Ascending aorta (tissue), 2 donors: ENCODE data around the gene HTRA1. TPM values are rescaled to one million over a fixed set of nuclear protein-coding genes. Genes with fewer than 3 reads are reported as not detected.

ENCODE experiments used
- DNase-seq, 2 donors: peaks; one replicate each; pipeline ENCODE4 v3.0.0-alpha.2; 2019; ENCODE audit warnings: low spot score in 2 of 2
- H3K27ac ChIP-seq, 2 donors: fragments of 200-600 bp; sonication (generic); one replicate each; pipeline ENCODE4 v1.5.1; 2016 to 2017; ENCODE audit warnings: mild to moderate bottlenecking in 1 of 2
- H3K27me3 ChIP-seq: fragments of 200-600 bp; sonication (generic); one replicate; pipeline ENCODE4 v1.5.1; 2017
- H3K36me3 ChIP-seq, 2 donors: fragments of 200-600 bp; sonication (generic); one replicate each; pipeline ENCODE4 v1.5.1; 2016
- H3K4me1 ChIP-seq, 2 donors: fragments of 200-600 bp; sonication (generic); one replicate each; pipeline ENCODE4 v1.5.1; 2016 to 2017; ENCODE audit warnings: mild to moderate bottlenecking in 1 of 2
- H3K4me3 ChIP-seq, 2 donors: fragments of 200-600 bp; sonication (generic); one replicate each; pipeline ENCODE4 v1.5.1; 2016 to 2017; ENCODE audit warnings: mild to moderate bottlenecking in 1 of 2
- H3K9me3 ChIP-seq, 2 donors: fragments of 200-600 bp; sonication (generic); one replicate each; pipeline ENCODE4 v1.5.1; 2016
- CTCF ChIP-seq, 3 experiments: fragments of 200-600 bp in 2 of 3; fragments of 450-650 bp in 1 of 3; sonication (generic) in 2 of 3; IDR thresholded peaks; one replicate each; pipeline ENCODE4 v1.5.1; 2016 to 2019; ENCODE audit warnings: antibody characterized with exemption in 3 of 3, mild to moderate bottlenecking in 1 of 3, moderate library complexity in 1 of 3
- intact Hi-C: fragments of 100-400 bp; cut with DNase I; formaldehyde crosslinking; loops from one replicate; pipeline ENCODE4 v1.15.1; 2023
- total RNA-seq: library from RNA; depleted of rRNA; stranded (reverse); fragments of >200 nt; gene quantifications from one replicate; pipeline ENCODE4 v1.1.0, GENCODE V29; 2016

The HTRA1 gene
- total RNA-seq, 1 donor from 2014 or later = 112 TPM

- peak overlapping the region in 1 of 2 donors; percentile 21 for H3K27ac ChIP-seq
- H3K9me3 ChIP-seq = no peaks in the 10 kb centered on the region
- DNase-seq = peak in 1 of 2 donors; percentile 42
- H3K4me3 ChIP-seq = no peak overlapping the region
- H3K27me3 ChIP-seq = no peaks in the 10 kb centered on the region
- H3K36me3 ChIP-seq = no peaks in the 10 kb centered on the region
- TF ChIP-seq CTCF (IDR thresholded peaks at IDR 0.05) = no peak
- intact Hi-C loops = loop anchor here (10.0 kb wide), 1 partner anchor 323 kb away; no protein-coding TSS in a partner anchor
- peaks cover 6 to 46% of the 10 kb centered on the region in 2 donors for H3K4me1 ChIP-seq
These were observed 6.3 kb downstream of the HTRA1 start for GRCh38 chr10:122467701-122468100.

DNA sequence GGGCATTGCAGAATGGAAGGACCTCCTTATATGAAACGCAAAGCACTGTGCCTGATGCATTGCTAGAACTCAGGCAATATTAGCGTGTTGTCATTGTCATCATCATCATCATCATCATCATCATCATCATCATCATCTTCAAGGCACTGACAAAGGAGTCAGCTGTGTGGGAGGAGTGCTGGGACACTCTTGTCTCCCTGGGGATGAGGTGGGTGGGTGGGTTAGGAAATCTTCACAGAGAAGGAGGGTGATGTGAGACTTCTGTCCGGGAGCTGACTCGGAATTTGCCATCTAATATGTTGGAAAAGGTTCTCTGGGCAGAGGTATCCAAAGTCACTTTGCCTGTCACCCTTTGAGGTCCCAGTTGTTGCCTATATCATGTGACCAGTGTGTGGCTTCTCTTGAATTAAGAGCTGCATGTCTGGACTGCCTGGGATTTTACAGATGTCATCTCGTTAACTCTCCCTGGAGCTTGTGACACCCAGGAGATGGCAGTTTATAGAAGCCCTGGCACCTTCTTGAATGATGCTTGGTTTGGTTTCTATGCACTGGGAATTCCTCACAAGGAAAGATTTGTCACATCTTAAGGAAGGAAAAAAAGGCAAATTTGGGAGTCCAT, 7.1 kb downstream of the HTRA1 start:
- Histone ChIP-seq H3K4me3 (no peak overlapping the region), H3K9me3 (no peaks in the 10 kb centered on the region), H3K27me3 (no peaks in the 10 kb centered on the region), H3K4me1 (peaks cover 6 to 50% of the 10 kb centered on the region in 2 donors), H3K36me3 (no peaks in the 10 kb centered on the region), H3K27ac (peak overlapping the region; percentile 37 to 56)
- DNase-seq = peak in 1 of 2 donors; percentile 40
- intact Hi-C loops = loop anchor here (10.0 kb wide), 1 partner anchor 324 kb away; no protein-coding TSS in a partner anchor
- no peak for TF ChIP-seq CTCF (IDR thresholded peaks at IDR 0.05)

GRCh38 chr10:122468926-122469781, 7.8 kb downstream of the HTRA1 start:
- Histone ChIP-seq H3K4me1 (peaks cover 6 to 51% of the 10 kb centered on the region in 2 donors), H3K27me3 (no peaks in the 10 kb centered on the region), H3K27ac (peak overlapping the region; percentile 56 to 65), H3K4me3 (no peak overlapping the region), H3K36me3 (no peaks in the 10 kb centered on the region), H3K9me3 (no peaks in the 10 kb centered on the region)
- DNase-seq = peak in 1 of 2 donors; percentile 69
- TF ChIP-seq CTCF (IDR thresholded peaks at IDR 0.05) = no peak
- intact Hi-C loops = loop anchor here (1.0 to 10.0 kb wide), 2 partner anchors 26 to 324 kb away; no protein-coding TSS in a partner anchor

DNA sequence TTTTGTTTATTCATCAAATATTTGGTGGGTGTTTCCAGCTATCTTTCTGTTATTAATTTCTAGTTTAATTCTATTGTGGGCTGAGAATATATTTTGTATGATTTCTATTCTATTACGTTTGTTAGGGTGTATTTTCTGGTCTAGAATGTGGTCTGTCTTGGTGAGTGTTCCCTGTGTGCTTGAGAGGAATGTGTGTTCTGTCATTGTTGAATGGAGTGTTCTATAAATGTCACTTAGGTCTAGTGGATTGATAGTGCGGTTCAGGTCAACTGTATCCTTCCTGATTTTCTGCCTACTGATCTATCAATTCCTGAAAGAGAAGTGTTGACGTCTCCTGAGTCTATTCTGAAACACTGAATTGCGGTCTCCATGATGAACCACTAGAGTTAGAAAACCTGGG, 8.5 kb downstream of the HTRA1 start:
- no peak overlapping the region for H3K4me3 ChIP-seq
- H3K27ac ChIP-seq = peak overlapping the region; percentile 56 to 65
- no peak for DNase-seq
- intact Hi-C loops = loop anchor here (1.0 to 10.0 kb wide), 2 partner anchors 25 to 325 kb away; no protein-coding TSS in a partner anchor
- H3K9me3 ChIP-seq = no peaks in the 10 kb centered on the region
- H3K4me1 ChIP-seq = peaks cover 5 to 51% of the 10 kb centered on the region in 2 donors
- no peaks in the 10 kb centered on the region for H3K36me3 ChIP-seq
- H3K27me3 ChIP-seq = no peaks in the 10 kb centered on the region
- TF ChIP-seq CTCF (IDR thresholded peaks at IDR 0.05) = no peak

DNA sequence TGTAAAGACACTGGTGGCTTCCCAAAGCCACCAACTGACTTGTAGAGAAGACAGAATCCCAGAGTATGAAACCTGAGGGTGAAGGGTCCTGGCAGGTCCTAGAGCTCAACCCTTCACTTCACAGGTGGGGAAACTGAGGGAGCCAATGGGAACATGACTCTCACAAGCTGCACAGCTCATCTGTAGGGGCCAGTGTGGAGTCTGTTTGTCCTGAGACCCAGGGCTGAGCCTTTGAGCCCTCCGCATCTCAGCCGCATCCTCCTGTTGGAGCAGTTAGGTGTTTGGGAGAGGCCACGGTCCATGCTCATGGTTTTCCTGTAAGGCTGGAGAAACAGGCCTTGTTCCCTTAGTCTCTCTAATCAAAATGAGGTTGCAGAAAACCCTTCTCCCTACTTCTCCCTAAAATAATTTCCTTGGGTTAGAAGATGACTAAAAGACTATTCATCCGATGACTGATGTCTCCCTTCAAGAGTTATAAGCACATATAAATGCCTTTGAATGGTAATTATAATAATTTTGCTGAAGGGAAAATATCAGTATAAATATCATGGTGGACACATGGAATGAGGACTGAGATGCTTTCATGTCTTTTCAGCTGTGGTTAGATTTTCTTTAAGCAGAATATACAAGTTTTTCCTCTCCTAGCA, 10.3 kb downstream of the HTRA1 start:
- TF ChIP-seq CTCF (IDR thresholded peaks at IDR 0.05) = no peak
- Histone ChIP-seq H3K9me3 (no peaks in the 10 kb centered on the region), H3K4me3 (no peak overlapping the region), H3K36me3 (no peaks in the 10 kb centered on the region), H3K27ac (no peak overlapping the region), H3K4me1 (peaks cover 9 to 58% of the 10 kb centered on the region in 2 donors), H3K27me3 (no peaks in the 10 kb centered on the region)
- DNase-seq = peak in 1 of 2 donors; percentile 35
- intact Hi-C loops = no loop called here
